ENCODE measurements around the gene PDZD7. TPM values are rescaled to one million over a fixed set of nuclear protein-coding genes. Genes with fewer than 3 reads are reported as not detected.

PDZD7 gene
- total and polyA plus RNA-seq, 2 of the 8 experiments (the other 6 are each of a cell fraction or from before 2014, with no cell fraction given) = 0.88 to 1.6 TPM

DNA sequence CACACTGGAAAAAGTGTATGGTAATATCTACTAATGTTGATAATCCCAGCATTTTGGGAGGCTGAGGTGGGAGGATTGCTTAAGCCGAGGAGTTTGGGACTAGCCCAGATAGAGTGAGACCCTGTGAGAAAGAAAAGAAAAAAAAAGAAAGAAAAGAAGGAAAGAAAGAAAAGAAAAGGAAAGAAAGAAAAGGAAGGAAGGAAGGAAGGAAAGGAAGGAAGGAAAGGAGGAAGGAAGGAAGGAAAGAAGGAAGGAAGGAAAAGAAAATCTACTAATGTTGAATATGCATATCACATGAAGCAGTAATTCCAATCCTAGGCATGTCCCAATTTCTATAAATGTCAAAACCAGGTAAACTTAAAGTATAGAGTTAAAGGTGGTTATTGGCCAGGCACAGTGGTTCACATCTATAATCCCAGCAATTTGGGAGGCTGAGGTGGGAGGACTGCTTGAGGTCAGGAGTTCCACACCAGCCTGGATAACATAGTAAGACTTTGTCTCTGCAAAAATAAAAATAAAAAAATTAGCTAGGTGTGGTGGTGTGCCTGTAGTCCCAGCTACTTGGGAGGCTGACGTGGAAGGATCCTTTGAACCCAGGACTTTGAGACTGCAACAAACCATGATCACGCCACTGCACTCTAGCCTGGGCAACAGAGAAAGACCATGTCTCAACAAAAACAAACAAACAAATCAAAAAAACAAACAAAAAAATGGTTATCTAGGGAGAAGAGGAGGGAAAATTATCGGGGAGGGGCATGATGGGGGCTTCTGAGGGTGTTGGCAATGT lies 25.6 kb upstream of the PDZD7 start (continued):
- no peak for TF ChIP-seq NANOG (IDR thresholded peaks at IDR 0.05; ENCODE audit: insufficient read depth, low read depth, low read length, poor library complexity, severe bottlenecking)
- no peak for TF ChIP-seq TAF1 (IDR thresholded peaks at IDR 0.05; ENCODE audit: low read depth, low read length)
- no peak for TF ChIP-seq CBX5 (IDR thresholded peaks at IDR 0.05; ENCODE audit: low read depth, low read length)
- no peak for TF ChIP-seq SP4 (IDR thresholded peaks at IDR 0.05; ENCODE audit: low read length)
- TF ChIP-seq, protein P1, sequence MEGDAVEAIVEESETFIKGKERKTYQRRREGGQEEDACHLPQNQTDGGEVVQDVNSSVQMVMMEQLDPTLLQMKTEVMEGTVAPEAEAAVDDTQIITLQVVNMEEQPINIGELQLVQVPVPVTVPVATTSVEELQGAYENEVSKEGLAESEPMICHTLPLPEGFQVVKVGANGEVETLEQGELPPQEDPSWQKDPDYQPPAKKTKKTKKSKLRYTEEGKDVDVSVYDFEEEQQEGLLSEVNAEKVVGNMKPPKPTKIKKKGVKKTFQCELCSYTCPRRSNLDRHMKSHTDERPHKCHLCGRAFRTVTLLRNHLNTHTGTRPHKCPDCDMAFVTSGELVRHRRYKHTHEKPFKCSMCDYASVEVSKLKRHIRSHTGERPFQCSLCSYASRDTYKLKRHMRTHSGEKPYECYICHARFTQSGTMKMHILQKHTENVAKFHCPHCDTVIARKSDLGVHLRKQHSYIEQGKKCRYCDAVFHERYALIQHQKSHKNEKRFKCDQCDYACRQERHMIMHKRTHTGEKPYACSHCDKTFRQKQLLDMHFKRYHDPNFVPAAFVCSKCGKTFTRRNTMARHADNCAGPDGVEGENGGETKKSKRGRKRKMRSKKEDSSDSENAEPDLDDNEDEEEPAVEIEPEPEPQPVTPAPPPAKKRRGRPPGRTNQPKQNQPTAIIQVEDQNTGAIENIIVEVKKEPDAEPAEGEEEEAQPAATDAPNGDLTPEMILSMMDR (IDR thresholded peaks at IDR 0.05; ENCODE audit: control extremely low read depth in 1 of 3, insufficient read depth in 1 of 3, low read depth in 1 of 3, low read length in 3 of 3) = no peak

Data from H1 (cell line).